ENCODE measurements around the gene GPR146. TPM values are rescaled to one million over a fixed set of nuclear protein-coding genes. Genes with fewer than 3 reads are reported as not detected.

GPR146 gene
- total RNA-seq, 2 donors from 2014 or later = 13.4 to 18.6 TPM

DNA sequence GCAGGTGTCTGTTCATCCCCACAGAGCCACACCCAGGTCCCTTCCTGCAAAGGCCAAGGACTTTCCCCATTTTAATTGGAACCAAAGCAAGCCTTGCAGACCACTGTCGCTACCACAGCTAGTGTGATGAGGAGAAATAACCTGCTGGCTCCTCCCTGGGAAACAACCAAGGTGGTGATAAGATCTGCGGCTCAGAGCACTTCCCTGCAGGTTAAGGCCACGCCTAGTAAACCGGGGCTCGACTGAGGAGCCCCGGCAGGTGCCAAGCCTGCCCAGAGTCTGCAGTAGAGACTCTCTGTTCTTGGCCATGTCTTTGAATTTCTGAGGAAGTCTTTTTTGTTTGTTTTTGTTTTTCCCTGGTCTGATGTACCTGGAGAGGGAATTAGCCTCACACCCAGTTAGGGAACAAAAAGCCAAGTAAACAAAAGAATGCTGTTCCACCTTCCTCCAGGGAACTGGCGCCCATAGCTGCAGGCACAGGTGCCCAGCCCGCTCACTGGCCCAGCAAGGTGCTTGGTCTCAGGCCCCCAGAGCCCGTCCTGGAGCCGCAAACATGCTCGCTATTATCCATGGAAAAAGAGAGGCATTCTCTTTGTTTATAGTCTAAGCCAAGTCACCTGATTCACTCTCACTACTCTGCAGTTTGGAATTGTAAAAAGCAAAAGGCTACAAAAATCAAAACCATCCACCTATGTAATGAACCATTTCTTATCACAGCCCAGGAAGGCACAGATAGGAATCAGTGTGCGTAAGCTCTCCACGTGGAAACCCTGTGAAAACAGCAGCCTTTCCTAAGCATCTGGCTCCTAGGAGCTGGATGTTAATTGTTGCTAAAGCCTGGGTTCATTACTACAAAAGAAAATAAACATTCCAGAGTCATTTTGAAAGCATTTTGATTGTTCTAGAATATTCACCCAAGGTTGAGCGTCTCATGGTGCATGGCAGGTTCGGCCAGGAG is 2.7 kb downstream of the GPR146 start:
- no peaks in the 10 kb centered on the region for H3K27me3 ChIP-seq
- no peak overlapping the region for H3K4me3 ChIP-seq
- H3K36me3 ChIP-seq = no peaks in the 10 kb centered on the region
- H3K27ac ChIP-seq = no peak overlapping the region
- H3K9me3 ChIP-seq = no peaks in the 10 kb centered on the region
- peaks cover 0 to 71% of the 10 kb centered on the region in 2 donors for H3K4me1 ChIP-seq
- TF ChIP-seq, protein P1, sequence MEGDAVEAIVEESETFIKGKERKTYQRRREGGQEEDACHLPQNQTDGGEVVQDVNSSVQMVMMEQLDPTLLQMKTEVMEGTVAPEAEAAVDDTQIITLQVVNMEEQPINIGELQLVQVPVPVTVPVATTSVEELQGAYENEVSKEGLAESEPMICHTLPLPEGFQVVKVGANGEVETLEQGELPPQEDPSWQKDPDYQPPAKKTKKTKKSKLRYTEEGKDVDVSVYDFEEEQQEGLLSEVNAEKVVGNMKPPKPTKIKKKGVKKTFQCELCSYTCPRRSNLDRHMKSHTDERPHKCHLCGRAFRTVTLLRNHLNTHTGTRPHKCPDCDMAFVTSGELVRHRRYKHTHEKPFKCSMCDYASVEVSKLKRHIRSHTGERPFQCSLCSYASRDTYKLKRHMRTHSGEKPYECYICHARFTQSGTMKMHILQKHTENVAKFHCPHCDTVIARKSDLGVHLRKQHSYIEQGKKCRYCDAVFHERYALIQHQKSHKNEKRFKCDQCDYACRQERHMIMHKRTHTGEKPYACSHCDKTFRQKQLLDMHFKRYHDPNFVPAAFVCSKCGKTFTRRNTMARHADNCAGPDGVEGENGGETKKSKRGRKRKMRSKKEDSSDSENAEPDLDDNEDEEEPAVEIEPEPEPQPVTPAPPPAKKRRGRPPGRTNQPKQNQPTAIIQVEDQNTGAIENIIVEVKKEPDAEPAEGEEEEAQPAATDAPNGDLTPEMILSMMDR (IDR thresholded peaks at IDR 0.05) = no peak
- DNase-seq (ENCODE audit: low spot score) = no peak

DNA sequence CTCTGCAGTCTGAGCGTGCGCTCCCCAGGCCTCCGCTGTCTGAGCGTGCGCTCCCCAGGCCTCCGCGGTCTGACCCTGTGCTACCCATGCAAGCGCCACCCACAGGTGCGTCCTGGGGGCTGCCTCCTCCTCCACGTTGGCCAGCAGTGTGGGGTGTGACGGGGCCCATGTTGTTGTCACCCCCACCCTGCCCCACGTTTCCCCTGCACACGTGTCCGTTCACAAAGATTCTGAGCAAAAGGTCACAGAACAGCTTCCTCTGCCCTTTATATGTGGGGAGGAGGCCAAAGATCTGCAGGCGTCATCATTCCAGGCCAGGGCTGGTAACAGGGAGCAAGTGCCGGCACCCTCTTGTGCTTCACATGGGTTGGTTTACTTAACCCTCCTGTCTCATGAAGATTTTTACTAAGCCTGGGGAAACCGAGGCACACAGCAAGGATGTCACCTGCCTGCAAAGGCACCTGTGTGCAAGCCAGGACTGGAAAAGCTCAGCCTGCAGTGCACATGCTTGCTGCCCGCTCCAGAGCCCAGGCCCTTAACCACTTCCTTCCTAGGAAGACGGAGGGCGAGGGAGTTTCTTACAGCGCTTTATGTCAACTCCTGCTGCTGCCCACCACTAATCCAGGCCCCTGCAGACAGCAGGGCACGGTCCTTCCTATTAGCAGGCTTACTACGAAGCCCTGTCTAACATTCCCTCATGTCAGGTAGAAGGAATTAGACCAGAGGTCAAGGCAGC is 4.8 kb downstream of the GPR146 start:
- Histone ChIP-seq H3K36me3 (no peaks in the 10 kb centered on the region), H3K4me3 (no peak overlapping the region), H3K9me3 (no peaks in the 10 kb centered on the region), H3K4me1 (peaks cover 0 to 73% of the 10 kb centered on the region in 2 donors), H3K27ac (peak overlapping the region in 1 of 2 donors; percentile 9), H3K27me3 (no peaks in the 10 kb centered on the region)
- DNase-seq (ENCODE audit: low spot score) = no peak
- TF ChIP-seq, protein P1 (IDR thresholded peaks at IDR 0.05) = no peak

DNA sequence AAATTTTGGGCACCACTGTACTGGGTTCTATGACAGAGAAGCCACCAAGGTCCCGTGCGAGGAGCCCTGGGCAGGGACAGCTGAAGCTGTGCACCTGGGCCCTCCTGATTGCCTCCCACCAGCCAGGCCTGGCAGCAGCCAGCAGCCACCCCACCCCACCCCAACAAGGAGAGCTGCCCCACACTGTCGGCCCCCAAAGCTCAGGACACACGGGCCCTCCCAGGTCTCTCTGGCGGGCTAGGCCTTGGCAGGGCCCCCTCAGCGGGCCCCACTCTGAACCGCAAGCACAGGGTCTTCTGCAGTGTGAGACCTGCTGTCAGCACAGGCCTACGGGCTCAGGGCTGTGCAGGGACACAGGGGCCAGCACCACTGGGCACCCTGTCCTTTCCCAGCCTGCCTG is 5.5 kb downstream of the GPR146 start:
- no peaks in the 10 kb centered on the region for H3K36me3 ChIP-seq
- no peak for DNase-seq (ENCODE audit: low spot score)
- no peak overlapping the region for H3K4me3 ChIP-seq
- TF ChIP-seq, protein P1 (IDR thresholded peaks at IDR 0.05) = no peak
- no peaks in the 10 kb centered on the region for H3K9me3 ChIP-seq
- H3K4me1 ChIP-seq = peaks cover 0 to 77% of the 10 kb centered on the region in 2 donors
- peak overlapping the region in 1 of 2 donors; percentile 56 for H3K27ac ChIP-seq
- H3K27me3 ChIP-seq = no peaks in the 10 kb centered on the region

DNA sequence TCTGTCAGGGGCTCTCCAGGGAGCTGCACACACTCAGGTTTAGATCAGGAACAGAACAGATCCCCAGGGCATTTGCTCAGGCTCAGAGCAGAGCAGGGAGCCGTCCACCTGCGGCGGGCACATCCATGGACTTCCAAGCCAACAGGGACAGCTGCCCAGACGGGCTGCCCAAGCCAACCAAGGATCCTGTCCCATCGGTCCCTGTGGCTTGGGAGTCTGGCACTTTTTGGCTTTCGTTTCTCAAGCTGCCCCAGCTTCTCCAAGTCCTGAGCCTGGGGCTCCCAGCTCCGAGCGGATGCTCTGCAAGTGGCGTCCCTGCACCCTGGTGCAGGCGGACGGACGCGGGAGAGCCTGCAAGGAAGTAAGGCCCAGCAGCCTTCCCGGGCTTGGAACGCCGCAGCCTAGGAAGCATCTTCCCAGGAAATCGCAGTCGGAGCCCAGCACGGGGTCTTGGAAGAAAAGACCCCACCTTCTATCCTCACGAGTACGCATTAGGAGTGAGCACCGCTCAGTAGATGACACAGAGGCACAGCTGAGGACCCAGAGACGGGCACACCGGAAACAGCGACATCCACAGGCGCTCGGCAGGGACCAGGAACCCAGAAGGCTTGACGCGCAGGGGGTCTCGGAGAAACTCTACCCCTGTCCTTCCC is 6.0 kb downstream of the GPR146 start:
- no peaks in the 10 kb centered on the region for H3K36me3 ChIP-seq
- H3K27me3 ChIP-seq = no peaks in the 10 kb centered on the region
- no peak overlapping the region for H3K4me3 ChIP-seq
- DNase-seq (ENCODE audit: low spot score) = no peak
- H3K27ac ChIP-seq = peak overlapping the region; percentile 15 to 56
- peaks cover 0 to 77% of the 10 kb centered on the region in 2 donors for H3K4me1 ChIP-seq
- no peaks in the 10 kb centered on the region for H3K9me3 ChIP-seq
- TF ChIP-seq, protein P1 (IDR thresholded peaks at IDR 0.05) = no peak

DNA sequence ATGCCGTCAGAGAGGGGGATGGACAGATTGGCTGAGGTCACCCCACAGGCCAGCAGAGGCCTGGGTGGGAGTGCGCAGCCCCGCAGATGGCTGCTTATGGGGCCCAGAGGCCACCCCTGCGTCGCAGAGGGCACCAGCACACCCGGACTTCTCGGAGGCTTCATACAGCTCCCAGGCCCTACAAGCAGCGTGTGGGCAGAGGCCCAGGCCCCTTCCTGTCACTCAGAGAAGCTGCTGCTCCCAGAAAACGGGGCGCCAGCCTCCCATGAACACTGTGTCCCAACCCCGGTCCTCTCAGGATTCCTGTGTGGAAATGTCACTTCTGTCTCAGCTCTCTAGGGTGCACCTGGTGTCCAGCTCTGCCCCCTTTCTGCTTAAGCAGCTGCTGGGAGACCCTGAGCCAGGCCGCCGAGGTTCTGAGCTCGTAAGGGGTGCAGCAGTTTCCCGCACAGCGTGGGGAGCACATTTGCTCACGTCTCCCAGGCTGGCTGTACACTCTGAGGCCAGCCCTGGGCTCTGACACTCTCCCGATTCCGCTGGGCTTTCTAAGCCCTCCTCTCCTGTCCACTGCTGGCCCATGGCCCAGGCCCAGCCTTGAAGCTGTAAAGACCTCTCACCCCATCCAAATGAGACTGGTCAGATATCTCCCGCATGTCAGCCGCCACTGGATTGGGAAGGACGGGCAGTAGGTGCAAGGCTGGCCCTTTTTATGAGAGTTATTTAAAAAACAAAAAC is 6.8 kb downstream of the GPR146 start:
- TF ChIP-seq, protein P1 (IDR thresholded peaks at IDR 0.05) = no peak
- no peak for DNase-seq (ENCODE audit: low spot score)
- H3K4me1 ChIP-seq = peaks cover 0 to 78% of the 10 kb centered on the region in 2 donors

More for the DNA sequence above, 6.8 kb downstream of the GPR146 start:
- Histone ChIP-seq H3K27ac (peak overlapping the region; percentile 15 to 56), H3K9me3 (no peaks in the 10 kb centered on the region), H3K36me3 (no peaks in the 10 kb centered on the region), H3K4me3 (no peak overlapping the region), H3K27me3 (no peaks in the 10 kb centered on the region)

Measured in right atrium auricular region (tissue), 2 donors.